C4-2B (cell line): Measurements from ENCODE around the gene ALG6.

Source experiments
- ZFX ChIP-seq: fragments of 450-650 bp; IDR thresholded peaks from 2 replicates; pipeline ENCODE4 v1.6.1; 2017
- TF ChIP-seq, protein P1 (sequence below): fragments of 450-650 bp; conservative IDR thresholded peaks from 2 replicates; pipeline ENCODE4 v1.5.1; 2017; ENCODE audit warnings: mild to moderate bottlenecking

DNA sequence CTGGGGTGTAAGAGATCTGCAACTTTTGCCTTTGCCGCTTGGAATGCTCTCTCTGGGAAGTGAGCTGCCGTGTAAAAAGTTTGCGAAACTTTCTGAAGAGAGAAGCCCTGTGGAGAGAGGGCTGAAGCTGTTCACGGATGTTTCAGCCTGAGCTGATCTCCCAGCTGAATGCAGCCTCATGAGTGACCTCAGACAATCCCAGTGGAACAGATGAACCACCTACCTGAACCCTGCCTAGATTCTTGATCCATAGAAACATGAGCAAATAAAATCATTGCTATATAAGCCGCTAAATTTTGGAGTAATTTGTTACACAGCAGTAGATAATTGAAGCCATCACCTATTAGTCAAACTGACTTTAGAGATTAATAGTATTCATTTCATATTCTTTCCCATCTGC lies 4.4 kb upstream of the ALG6 start:
- TF ChIP-seq ZFX = no peak
- TF ChIP-seq, protein P1, sequence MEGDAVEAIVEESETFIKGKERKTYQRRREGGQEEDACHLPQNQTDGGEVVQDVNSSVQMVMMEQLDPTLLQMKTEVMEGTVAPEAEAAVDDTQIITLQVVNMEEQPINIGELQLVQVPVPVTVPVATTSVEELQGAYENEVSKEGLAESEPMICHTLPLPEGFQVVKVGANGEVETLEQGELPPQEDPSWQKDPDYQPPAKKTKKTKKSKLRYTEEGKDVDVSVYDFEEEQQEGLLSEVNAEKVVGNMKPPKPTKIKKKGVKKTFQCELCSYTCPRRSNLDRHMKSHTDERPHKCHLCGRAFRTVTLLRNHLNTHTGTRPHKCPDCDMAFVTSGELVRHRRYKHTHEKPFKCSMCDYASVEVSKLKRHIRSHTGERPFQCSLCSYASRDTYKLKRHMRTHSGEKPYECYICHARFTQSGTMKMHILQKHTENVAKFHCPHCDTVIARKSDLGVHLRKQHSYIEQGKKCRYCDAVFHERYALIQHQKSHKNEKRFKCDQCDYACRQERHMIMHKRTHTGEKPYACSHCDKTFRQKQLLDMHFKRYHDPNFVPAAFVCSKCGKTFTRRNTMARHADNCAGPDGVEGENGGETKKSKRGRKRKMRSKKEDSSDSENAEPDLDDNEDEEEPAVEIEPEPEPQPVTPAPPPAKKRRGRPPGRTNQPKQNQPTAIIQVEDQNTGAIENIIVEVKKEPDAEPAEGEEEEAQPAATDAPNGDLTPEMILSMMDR = no peak
